ENCODE measurements around the gene SPAAR.

- TF ChIP-seq EZH2 (IDR thresholded peaks at IDR 0.05; ENCODE audit: borderline replicate concordance, low read depth, low read length, severe bottlenecking): no peak
- TF ChIP-seq CTCF (IDR thresholded peaks at IDR 0.05; ENCODE audit: borderline replicate concordance, extremely low read depth, low read length, poor library complexity, severe bottlenecking): no peak
Observed at GRCh38 chr9:35907711-35908503, 1.4 kb upstream of the SPAAR start.
